Activated CD4-positive, alpha-beta memory T cell treated with anti-CD3 and anti-CD28 coated beads for 36 hours (primary cell): Measurements from ENCODE around the gene PIM3. TPM values are rescaled to one million over a fixed set of nuclear protein-coding genes. Genes with fewer than 3 reads are reported as not detected.
A peak's percentile ranks its signal among the peaks of the same experiment; 100 is the strongest.
"Not testable (repeated sequence)": the region's sequence is repeated elsewhere in the genome, so short reads cannot be mapped to it uniquely, and the experiment has no call there.

Experiments
- CTCF ChIA-PET: fragments of 350-600 bp; sonication (Branson Sonifier 250); formaldehyde crosslinking; loops from one replicate; lab custom pipeline; 2021; ENCODE audit warnings: antibody characterized with exemption, inconsistent platforms; lab: Charles Lee
- POLR2A ChIA-PET: fragments of 350-600 bp; sonication (Branson Sonifier 250); formaldehyde crosslinking; loops from one replicate; lab custom pipeline; 2021; ENCODE audit warnings: antibody characterized with exemption; lab: Charles Lee
- DNase-seq: peaks from one replicate; pipeline ENCODE4 v3.0.0-alpha.2; 2020
- H3K27ac Mint-ChIP-seq: one replicate; pipeline ENCODE4 v1.8.0; 2021; ENCODE audit warnings: mixed read lengths
- H3K27me3 Mint-ChIP-seq: one replicate; pipeline ENCODE4 v1.8.0; 2021; ENCODE audit warnings: mixed read lengths
- H3K36me3 Mint-ChIP-seq: one replicate; pipeline ENCODE4 v1.8.0; 2021; ENCODE audit warnings: mixed read lengths
- H3K4me1 Mint-ChIP-seq: one replicate; pipeline ENCODE4 v1.8.0; 2021; ENCODE audit warnings: low read depth, mixed read lengths
- H3K4me3 Mint-ChIP-seq: one replicate; pipeline ENCODE4 v1.8.0; 2021; ENCODE audit warnings: mild to moderate bottlenecking, mixed read lengths
- H3K9me3 Mint-ChIP-seq: one replicate; pipeline ENCODE4 v1.8.0; 2021; ENCODE audit warnings: mixed read lengths
- intact Hi-C: fragments of 100-400 bp; cut with micrococcal nuclease; formaldehyde crosslinking; loops from one replicate; pipeline ENCODE4 v1.15.1; 2023
- total RNA-seq, 2 experiments: library from RNA; stranded (reverse); gene quantifications; one replicate each; pipeline ENCODE4 v1.2.3, GENCODE V29; 2021

The PIM3 gene
- total RNA-seq, 2 experiments from 2014 or later: 222 to 231 TPM

- H3K9me3 Mint-ChIP-seq: peaks cover 5% of the 10 kb centered on the region
- DNase-seq: no peak
- POLR2A ChIA-PET: no interaction called here
- H3K36me3 Mint-ChIP-seq: peaks cover 8% of the 10 kb centered on the region
- H3K4me3 Mint-ChIP-seq: no peak overlapping the region
- CTCF ChIA-PET: no interaction called here
- no peaks in the 10 kb centered on the region for H3K27me3 Mint-ChIP-seq
- H3K4me1 Mint-ChIP-seq: peaks cover 33% of the 10 kb centered on the region
- H3K27ac Mint-ChIP-seq: no peak overlapping the region
- intact Hi-C loops: no loop called here
Observed at GRCh38 chr22:49973018-49973961, 12.7 kb downstream of the PIM3 start.

GRCh38 chr22:49975543-49976389 is 15.2 kb downstream of the PIM3 start:
- Mint-ChIP-seq H3K36me3 (peaks cover 22% of the 10 kb centered on the region), H3K27ac (peak overlapping the region; percentile 92), H3K27me3 (no peaks in the 10 kb centered on the region), H3K4me3 (peak overlapping the region; percentile 44), H3K9me3 (peaks cover 25% of the 10 kb centered on the region), H3K4me1 (peaks cover 35% of the 10 kb centered on the region)
- DNase-seq: peak; percentile 81
- ChIA-PET CTCF (interaction anchor here (0.6 to 5.3 kb wide), 5 partner anchors 13 to 55 kb away, joined by 3 to 53 read pairs (median 6); no protein-coding TSS in a partner anchor), POLR2A (interaction anchor here (0.6 to 1.2 kb wide), 3 partner anchors 14 to 41 kb away, joined by 4 to 8 read pairs (median 4); no protein-coding TSS in a partner anchor)
- intact Hi-C loops: loop anchor here (2.0 kb wide), 3 partner anchors 13 to 137 kb away; no protein-coding TSS in a partner anchor

DNA sequence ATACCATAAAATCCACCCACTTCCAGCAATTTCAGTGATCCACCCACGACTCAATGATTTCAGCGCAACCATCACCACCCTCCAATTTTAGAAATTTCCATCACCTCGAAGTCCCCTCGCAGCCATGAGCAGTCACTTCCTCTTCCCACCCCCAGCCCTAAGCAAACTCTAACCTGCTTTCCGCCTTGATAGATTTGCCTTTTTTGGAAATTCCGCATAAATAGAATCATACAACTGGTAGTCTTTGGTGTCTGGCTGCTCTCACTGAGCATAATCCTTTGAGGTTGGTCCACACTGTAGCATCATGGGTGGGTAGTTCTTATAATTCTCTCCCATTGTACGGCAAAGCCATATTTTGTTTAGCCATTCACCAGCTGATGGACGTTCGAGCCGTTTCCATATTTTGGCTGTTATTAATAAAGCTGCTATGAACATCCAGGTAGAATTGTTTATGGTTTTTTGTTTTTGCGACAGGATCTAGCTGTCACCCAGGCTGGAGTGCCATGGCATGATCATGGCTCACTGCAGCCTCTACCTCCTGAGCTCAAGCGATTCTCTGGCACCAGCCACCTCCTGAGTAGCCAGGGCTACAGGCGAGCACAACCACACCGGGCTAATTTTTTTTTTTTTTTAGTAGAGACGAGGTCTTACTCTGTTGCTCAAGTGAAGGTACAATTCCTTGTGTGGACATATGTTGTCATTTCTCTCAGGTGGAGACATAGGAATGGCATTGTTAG is 16.0 kb downstream of the PIM3 start:
- Mint-ChIP-seq H3K36me3 (peaks cover 26% of the 10 kb centered on the region), H3K4me3 (peak overlapping the region; percentile 6), H3K4me1 (peaks cover 36% of the 10 kb centered on the region), H3K9me3 (peaks cover 31% of the 10 kb centered on the region), H3K27ac (peak overlapping the region; percentile 92), H3K27me3 (no peaks in the 10 kb centered on the region)
- intact Hi-C loops: loop anchor here (2.0 kb wide), 3 partner anchors 14 to 138 kb away; no protein-coding TSS in a partner anchor
- ChIA-PET CTCF (interaction anchor here (0.6 to 5.3 kb wide), 6 partner anchors 14 to 54 kb away, joined by 3 to 53 read pairs (median 6); no protein-coding TSS in a partner anchor), POLR2A (interaction anchor here (0.6 to 1.2 kb wide), 3 partner anchors 14 to 41 kb away, joined by 4 to 8 read pairs (median 4); no protein-coding TSS in a partner anchor)
- DNase-seq: peak; percentile 81

DNA sequence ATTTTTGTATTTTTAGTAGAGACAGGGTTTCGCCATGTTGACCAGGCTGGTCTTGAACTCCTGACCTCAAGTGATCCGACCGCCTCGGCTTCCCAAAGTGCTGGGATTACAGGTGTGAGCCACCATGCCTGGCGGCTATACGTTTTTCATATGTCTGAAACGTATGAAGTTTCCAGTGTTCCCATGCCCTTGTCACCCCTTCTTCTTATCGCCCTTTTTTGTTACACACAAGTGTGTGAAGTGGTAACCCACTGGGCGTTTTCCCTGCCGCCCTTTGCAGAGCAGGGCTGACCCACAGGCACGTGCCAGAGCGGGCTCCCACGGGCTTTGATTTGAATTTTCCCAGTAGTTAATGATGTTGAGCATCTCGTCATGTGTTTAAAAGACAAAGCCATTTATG is 17.0 kb downstream of the PIM3 start:
- DNase-seq: peak; percentile 8
- no peak overlapping the region for H3K4me3 Mint-ChIP-seq
- ChIA-PET POLR2A (no interaction called here), CTCF (interaction anchor here (0.9 to 5.3 kb wide), 3 partner anchors 16 to 53 kb away, joined by 3 to 53 read pairs (median 6); no protein-coding TSS in a partner anchor)
- intact Hi-C loops: loop anchor here (2.0 kb wide), 3 partner anchors 15 to 139 kb away; no protein-coding TSS in a partner anchor
- peaks cover 26% of the 10 kb centered on the region for H3K36me3 Mint-ChIP-seq
- H3K4me1 Mint-ChIP-seq: peaks cover 38% of the 10 kb centered on the region
- peaks cover 2% of the 10 kb centered on the region for H3K27me3 Mint-ChIP-seq
- no peak overlapping the region for H3K27ac Mint-ChIP-seq
- peaks cover 34% of the 10 kb centered on the region for H3K9me3 Mint-ChIP-seq

DNA sequence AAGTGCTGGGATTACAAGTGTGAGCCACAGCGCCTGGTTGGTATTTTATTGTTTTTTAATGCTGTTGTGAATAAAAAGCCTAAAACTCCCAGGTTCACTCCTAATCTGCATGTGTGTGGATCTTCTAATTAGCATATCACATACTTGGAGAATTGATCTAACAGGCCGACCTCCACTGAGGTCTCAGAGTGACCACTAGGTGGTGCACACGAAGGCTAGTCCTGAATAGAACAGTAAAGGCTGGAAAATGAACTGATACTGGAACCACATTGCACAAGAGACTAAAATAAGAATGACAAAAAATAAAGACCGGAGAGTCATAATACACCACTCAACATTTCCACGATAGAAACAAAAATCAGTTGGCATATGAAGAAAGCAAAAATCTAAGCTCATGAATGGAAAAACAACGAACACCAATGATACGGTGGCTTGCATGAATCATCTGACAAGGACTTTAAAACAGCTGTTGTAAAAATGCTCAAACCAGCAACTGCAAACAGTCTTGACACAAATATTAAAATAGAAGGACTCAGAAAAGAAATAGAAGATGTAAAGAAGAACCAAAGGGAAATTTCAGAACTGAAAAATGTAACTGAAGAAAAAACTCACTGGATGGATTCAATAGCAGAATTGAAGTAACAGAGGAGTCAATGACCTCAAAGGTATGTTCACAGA is 19.2 kb downstream of the PIM3 start:
- H3K4me3 Mint-ChIP-seq: peak overlapping the region; percentile 42
- H3K4me1 Mint-ChIP-seq: peaks cover 44% of the 10 kb centered on the region
- H3K27ac Mint-ChIP-seq: peak overlapping the region; percentile 83
- intact Hi-C loops: loop anchor here (2.0 kb wide), 1 partner anchor 51 kb away; no protein-coding TSS in a partner anchor
- CTCF ChIA-PET: interaction anchor here (0.7 to 5.3 kb wide), 16 partner anchors 9 to 213 kb away, joined by 3 to 53 read pairs (median 6); no protein-coding TSS in a partner anchor
- peaks cover 36% of the 10 kb centered on the region for H3K9me3 Mint-ChIP-seq
- POLR2A ChIA-PET: interaction anchor here (0.6 to 1.0 kb wide), 3 partner anchors 18 to 109 kb away, joined by 3 to 6 read pairs (median 5); no protein-coding TSS in a partner anchor
- H3K27me3 Mint-ChIP-seq: peaks cover 4% of the 10 kb centered on the region
- peak; percentile 68 for DNase-seq
- H3K36me3 Mint-ChIP-seq: peaks cover 30% of the 10 kb centered on the region

- H3K27ac Mint-ChIP-seq, intact Hi-C loops, H3K4me3 Mint-ChIP-seq, H3K27me3 Mint-ChIP-seq, DNase-seq: not testable (repeated sequence)
- Mint-ChIP-seq H3K9me3 (peaks cover 50% of the 10 kb centered on the region), H3K36me3 (peaks cover 25% of the 10 kb centered on the region), H3K4me1 (peaks cover 29% of the 10 kb centered on the region)
- CTCF ChIA-PET: interaction anchor here (0.7 to 3.2 kb wide), 3 partner anchors 11 to 49 kb away, joined by 3 to 19 read pairs (median 12); no protein-coding TSS in a partner anchor
- POLR2A ChIA-PET: interaction anchor here (1.1 to 1.3 kb wide), 2 partner anchors 11 to 48 kb away, joined by 3 read pairs; no protein-coding TSS in a partner anchor
Observed at GRCh38 chr22:49981799-49982198, 21.2 kb downstream of the PIM3 start.

- peak; percentile 48 for DNase-seq
- ChIA-PET POLR2A (interaction anchor here (1.1 kb wide), 1 partner anchor 21 kb away, joined by 3 read pairs; no protein-coding TSS in a partner anchor), CTCF (interaction anchor here (0.6 to 3.2 kb wide), 7 partner anchors 9 to 207 kb away, joined by 3 to 19 read pairs (median 5); partner anchors contain the start of gene PIM3)
- Mint-ChIP-seq H3K27ac (no peak overlapping the region), H3K36me3 (peaks cover 20% of the 10 kb centered on the region), H3K9me3 (peaks cover 49% of the 10 kb centered on the region), H3K4me1 (peaks cover 24% of the 10 kb centered on the region), H3K4me3 (no peak overlapping the region), H3K27me3 (peaks cover 4% of the 10 kb centered on the region)
- intact Hi-C loops: no loop called here
Observed at GRCh38 chr22:49983148-49984042, 22.8 kb downstream of the PIM3 start.

GRCh38 chr22:49986325-49986724 is 25.8 kb downstream of the PIM3 start:
- H3K4me3 Mint-ChIP-seq: no peak overlapping the region
- CTCF ChIA-PET: interaction anchor here (1.8 kb wide), 1 partner anchor 44 kb away, joined by 6 read pairs; no protein-coding TSS in a partner anchor
- POLR2A ChIA-PET: no interaction called here
- H3K9me3 Mint-ChIP-seq: peaks cover 40% of the 10 kb centered on the region
- intact Hi-C loops: no loop called here
- peaks cover 9% of the 10 kb centered on the region for H3K36me3 Mint-ChIP-seq
- no peak overlapping the region for H3K27ac Mint-ChIP-seq
- no peak for DNase-seq
- H3K4me1 Mint-ChIP-seq: peaks cover 8% of the 10 kb centered on the region
- peaks cover 4% of the 10 kb centered on the region for H3K27me3 Mint-ChIP-seq

DNA sequence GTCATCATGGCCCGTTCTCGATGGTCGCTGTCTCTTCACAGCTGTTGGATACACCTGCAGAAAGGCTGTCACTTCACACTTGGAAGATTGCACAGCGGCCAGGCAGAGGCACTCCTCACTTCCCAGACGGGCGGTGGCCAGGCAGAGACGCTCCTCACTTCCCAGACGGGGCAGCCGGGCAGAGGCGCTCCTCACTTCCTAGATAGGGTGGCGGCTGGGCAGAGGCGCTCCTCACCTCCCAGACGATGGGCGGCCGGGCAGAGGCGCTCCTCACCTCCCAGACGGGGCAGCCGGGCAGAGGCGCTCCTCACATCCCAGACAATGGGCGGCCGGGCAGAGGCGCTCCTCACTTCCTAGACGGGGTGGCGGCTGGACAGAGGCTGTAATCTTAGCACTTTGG is 29.3 kb downstream of the PIM3 start:
- H3K9me3 Mint-ChIP-seq: peaks cover 38% of the 10 kb centered on the region
- CTCF ChIA-PET: interaction anchor here (1.3 to 8.7 kb wide), 2 partner anchors 41 to 59 kb away, joined by 8 to 119 read pairs; no protein-coding TSS in a partner anchor
- H3K27ac Mint-ChIP-seq, H3K27me3 Mint-ChIP-seq, intact Hi-C loops, H3K36me3 Mint-ChIP-seq, POLR2A ChIA-PET, H3K4me1 Mint-ChIP-seq, DNase-seq, H3K4me3 Mint-ChIP-seq: not testable (repeated sequence)
